ENCODE measurements around the gene MAPKAP1.

MAPKAP1 gene

DNA sequence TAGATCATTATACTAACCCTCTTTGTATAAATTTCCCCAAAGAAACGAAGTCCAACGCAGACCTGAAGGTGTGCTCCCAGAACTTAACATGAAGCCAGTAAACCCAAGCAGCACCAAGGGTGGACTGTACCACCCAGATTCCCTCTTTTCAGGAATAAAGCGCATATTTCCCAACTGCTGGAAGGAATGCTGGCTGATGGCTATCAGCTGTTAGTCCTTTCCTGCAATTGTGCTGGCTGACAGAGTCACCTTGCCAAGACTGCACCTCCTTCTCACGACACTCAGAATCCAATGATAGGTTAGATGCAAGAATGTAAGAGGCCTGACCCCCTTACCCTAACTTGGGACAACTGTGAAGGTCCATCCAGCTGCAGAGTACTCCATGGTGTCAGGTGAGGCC, 93.9 kb downstream of the MAPKAP1 start:
- TF ChIP-seq FOXP2 (optimal IDR thresholded peaks at IDR 0.05; ENCODE audit: borderline replicate concordance, extremely low read depth, extremely low read length, insufficient read depth) (no peak), TAF1 (IDR thresholded peaks at IDR 0.05; ENCODE audit: borderline replicate concordance, insufficient read depth, low read length) (no peak), SIN3A (IDR thresholded peaks at IDR 0.05; ENCODE audit: borderline replicate concordance, insufficient read depth, low read length) (no peak), POLR2AphosphoS5 (IDR thresholded peaks at IDR 0.05; ENCODE audit: low read depth, low read length) (no peak)
- TF ChIP-seq, protein P1, sequence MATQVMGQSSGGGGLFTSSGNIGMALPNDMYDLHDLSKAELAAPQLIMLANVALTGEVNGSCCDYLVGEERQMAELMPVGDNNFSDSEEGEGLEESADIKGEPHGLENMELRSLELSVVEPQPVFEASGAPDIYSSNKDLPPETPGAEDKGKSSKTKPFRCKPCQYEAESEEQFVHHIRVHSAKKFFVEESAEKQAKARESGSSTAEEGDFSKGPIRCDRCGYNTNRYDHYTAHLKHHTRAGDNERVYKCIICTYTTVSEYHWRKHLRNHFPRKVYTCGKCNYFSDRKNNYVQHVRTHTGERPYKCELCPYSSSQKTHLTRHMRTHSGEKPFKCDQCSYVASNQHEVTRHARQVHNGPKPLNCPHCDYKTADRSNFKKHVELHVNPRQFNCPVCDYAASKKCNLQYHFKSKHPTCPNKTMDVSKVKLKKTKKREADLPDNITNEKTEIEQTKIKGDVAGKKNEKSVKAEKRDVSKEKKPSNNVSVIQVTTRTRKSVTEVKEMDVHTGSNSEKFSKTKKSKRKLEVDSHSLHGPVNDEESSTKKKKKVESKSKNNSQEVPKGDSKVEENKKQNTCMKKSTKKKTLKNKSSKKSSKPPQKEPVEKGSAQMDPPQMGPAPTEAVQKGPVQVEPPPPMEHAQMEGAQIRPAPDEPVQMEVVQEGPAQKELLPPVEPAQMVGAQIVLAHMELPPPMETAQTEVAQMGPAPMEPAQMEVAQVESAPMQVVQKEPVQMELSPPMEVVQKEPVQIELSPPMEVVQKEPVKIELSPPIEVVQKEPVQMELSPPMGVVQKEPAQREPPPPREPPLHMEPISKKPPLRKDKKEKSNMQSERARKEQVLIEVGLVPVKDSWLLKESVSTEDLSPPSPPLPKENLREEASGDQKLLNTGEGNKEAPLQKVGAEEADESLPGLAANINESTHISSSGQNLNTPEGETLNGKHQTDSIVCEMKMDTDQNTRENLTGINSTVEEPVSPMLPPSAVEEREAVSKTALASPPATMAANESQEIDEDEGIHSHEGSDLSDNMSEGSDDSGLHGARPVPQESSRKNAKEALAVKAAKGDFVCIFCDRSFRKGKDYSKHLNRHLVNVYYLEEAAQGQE (IDR thresholded peaks at IDR 0.05; ENCODE audit: insufficient read depth in 1 of 2, low read depth in 2 of 2, low read length in 2 of 2), result no peak

DNA sequence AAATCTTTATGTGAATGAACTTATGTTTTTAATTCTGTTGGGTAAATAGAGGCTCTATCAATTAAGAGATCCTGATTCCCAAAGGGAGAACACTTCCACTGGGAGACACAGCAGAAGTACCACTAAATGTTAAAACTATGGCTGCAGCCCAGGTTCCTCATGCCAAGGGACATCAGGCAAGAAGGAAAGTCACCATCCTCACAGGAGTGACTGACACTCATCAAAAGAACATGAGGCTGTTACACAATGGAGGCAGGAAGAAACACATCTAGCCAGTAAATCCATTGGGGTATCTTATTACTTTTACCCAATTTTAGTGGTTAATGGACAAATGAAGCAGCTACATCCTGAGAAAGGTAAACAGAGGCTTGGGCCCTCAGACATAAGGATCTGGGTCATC, 94.4 kb downstream of the MAPKAP1 start:
- no peak for TF ChIP-seq POLR2AphosphoS5 (IDR thresholded peaks at IDR 0.05; ENCODE audit: low read depth, low read length)
- no peak for TF ChIP-seq SIN3A (IDR thresholded peaks at IDR 0.05; ENCODE audit: borderline replicate concordance, insufficient read depth, low read length)
- TF ChIP-seq FOXP2 (optimal IDR thresholded peaks at IDR 0.05; ENCODE audit: borderline replicate concordance, extremely low read depth, extremely low read length, insufficient read depth), result no peak
- TF ChIP-seq TAF1 (IDR thresholded peaks at IDR 0.05; ENCODE audit: borderline replicate concordance, insufficient read depth, low read length), result no peak
- TF ChIP-seq, protein P1 (IDR thresholded peaks at IDR 0.05; ENCODE audit: insufficient read depth in 1 of 2, low read depth in 2 of 2, low read length in 2 of 2), result no peak

DNA sequence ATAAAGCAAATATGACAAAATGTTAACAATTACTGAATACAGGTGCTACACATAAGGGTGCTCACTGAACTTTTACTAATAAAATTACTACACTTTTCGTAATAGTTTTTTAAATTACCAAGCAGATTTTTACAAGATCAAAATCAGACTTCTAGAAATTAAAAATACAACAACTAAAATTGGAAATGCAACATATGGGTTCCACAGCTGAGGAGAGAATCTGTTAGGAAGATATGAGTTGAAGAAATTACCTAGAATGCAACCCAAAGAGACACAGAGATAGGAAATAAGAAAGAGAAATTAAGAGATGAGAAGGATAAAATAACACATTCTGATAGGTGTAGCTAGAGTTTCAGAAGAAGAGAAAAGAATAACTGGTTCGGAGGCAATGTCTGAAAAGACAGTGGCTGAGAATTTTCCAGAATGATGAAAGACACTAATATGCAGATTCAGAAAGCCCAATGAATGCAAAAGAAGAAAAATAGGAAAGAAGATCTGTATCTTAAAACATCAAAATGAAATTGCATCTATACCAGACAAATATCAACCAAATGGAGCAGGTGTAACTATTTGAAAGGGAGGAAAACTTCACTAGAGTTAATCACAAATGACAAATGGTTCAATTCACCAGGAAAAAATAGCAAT, 95.8 kb downstream of the MAPKAP1 start:
- TF ChIP-seq FOXP2 (optimal IDR thresholded peaks at IDR 0.05; ENCODE audit: borderline replicate concordance, extremely low read depth, extremely low read length, insufficient read depth) (no peak), SIN3A (IDR thresholded peaks at IDR 0.05; ENCODE audit: borderline replicate concordance, insufficient read depth, low read length) (no peak), POLR2AphosphoS5 (IDR thresholded peaks at IDR 0.05; ENCODE audit: low read depth, low read length) (no peak), TAF1 (IDR thresholded peaks at IDR 0.05; ENCODE audit: borderline replicate concordance, insufficient read depth, low read length) (no peak)
- TF ChIP-seq, protein P1 (IDR thresholded peaks at IDR 0.05; ENCODE audit: insufficient read depth in 1 of 2, low read depth in 2 of 2, low read length in 2 of 2), result no peak

DNA sequence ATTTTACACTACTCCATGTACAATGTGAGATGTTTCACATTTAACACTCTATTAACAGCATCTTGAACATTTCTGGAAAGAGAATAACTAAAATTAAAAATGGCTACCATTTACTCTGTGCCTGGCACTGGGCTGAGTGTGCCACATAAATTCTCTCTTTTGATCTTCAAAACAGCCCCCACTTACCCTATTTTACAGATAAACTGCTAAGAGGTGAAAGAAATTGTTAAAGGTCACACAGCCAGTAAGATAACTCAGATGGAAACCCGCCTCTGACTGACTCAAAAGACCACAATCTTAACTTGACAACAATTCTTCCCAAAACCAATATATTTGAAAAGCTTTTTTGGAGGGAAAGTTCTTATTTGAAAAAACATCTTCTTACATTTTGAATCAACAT, 97.3 kb downstream of the MAPKAP1 start:
- TF ChIP-seq POLR2AphosphoS5 (IDR thresholded peaks at IDR 0.05; ENCODE audit: low read depth, low read length), result no peak
- TF ChIP-seq TAF1 (IDR thresholded peaks at IDR 0.05; ENCODE audit: borderline replicate concordance, insufficient read depth, low read length), result no peak
- no peak for TF ChIP-seq FOXP2 (optimal IDR thresholded peaks at IDR 0.05; ENCODE audit: borderline replicate concordance, extremely low read depth, extremely low read length, insufficient read depth)
- TF ChIP-seq, protein P1 (IDR thresholded peaks at IDR 0.05; ENCODE audit: insufficient read depth in 1 of 2, low read depth in 2 of 2, low read length in 2 of 2), result no peak
- TF ChIP-seq SIN3A (IDR thresholded peaks at IDR 0.05; ENCODE audit: borderline replicate concordance, insufficient read depth, low read length), result no peak
